Cerebellar cortex (tissue), 1 donor: ENCODE results near the gene BRD1.

Experiments used
- DNase-seq: peaks from one replicate; pipeline ENCODE4 v3.0.0-alpha.2; 2015; ENCODE audit warnings: low spot score

Gene BRD1

DNA sequence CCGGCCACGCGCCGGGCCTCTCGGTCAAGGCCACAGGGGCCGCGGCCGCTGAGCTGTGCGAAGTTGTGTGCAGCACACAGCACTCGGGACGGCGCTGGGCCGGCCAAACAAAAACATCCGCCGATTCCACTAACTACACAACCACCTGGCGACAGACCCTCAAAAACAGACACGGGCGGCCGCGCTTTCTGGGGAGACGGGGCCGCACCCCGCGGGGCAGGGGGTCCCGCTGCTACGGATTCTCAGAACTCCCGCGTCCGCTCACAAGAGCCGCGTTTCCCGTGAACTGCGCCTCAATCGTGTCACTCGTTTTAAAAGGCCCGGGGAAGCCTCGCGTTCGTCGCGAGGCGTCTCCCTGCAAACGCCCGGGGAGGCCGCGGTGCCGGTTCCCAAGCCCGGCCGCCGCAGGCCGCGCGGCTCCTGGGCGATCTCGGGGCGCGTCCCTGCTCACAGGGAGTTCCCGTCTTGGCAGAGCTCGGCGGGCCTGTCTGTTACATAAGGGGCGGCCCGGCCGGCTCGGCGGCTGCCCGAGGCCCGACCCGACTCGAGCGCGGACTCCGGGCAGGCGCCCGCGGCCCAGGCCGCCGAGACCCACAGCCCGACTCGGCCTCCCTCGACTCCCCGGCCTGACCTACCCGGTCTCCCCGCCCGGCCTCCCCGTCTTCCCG lies 936 bp downstream of the BRD1 start:
- DNase-seq: peak; percentile 41

DNA sequence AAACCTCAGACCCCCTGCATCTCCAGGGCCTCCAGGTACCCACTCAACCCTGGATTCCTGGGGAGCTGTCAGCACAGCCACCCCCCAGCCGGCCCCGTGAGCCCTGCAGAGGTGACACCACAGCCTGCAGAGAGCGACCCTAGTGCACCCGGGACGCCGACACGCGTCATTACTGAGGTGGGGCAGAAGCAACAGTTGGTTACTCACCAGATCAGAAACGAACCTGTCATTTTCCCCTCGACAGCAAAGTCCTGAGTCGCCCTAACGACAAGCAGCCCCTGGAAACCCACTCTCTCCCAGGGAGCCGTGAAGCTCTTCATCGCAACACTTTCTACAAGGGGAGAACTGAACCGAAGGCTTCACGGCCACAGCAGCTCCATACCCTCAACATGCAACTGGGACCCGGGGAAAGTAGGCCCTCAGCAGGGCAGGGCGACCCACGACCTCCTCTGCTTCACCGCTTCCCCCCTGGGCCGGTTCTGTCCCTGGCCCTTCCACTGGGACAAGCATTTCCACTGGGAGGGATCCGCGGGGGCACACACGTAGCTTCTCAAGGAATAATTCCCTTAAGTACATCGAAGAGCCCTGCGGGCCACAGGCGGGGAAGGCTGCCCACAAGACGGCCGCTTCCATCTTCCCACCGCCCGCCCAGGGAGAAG lies 1.6 kb downstream of the BRD1 start:
- DNase-seq: no peak

DNA sequence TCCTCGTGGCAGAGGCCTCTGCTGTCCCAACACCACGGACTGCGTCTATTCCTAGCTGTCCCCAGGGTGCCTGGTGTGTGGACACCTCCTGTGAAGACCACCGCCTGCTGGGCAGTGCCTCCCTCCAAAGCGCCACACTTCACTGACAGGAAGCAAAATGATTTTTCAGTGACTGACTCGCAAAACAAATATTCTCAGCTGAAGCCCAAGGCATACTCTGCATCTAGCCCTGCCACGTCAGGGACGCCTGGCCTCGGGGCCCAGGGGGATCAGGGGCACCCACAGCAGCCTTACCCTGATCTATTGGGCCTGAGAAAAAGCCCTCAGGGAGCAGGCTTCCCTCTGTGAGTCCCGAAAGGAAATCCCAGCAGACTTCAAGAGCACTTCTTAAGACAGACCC lies 2.2 kb downstream of the BRD1 start:
- no peak for DNase-seq

DNA sequence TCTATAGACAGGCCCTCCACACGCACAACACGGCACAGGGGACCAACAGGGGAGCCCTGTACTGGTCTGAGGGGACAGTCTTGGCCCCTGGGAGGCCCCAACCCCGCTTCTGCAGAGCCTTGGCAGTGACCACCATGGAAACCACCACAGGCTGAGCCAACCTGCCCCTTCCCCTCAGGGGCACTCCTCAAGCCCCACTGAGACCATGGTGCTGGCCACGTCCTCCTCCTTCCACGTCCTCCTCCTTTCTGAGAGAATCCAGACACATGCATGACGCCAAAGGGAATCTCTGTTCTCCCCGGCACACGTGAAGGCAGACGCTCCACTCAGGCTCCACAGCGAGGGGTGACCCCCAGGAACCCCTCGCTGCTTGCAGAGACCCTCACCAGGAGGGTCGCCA lies 2.7 kb downstream of the BRD1 start:
- DNase-seq: no peak

DNA sequence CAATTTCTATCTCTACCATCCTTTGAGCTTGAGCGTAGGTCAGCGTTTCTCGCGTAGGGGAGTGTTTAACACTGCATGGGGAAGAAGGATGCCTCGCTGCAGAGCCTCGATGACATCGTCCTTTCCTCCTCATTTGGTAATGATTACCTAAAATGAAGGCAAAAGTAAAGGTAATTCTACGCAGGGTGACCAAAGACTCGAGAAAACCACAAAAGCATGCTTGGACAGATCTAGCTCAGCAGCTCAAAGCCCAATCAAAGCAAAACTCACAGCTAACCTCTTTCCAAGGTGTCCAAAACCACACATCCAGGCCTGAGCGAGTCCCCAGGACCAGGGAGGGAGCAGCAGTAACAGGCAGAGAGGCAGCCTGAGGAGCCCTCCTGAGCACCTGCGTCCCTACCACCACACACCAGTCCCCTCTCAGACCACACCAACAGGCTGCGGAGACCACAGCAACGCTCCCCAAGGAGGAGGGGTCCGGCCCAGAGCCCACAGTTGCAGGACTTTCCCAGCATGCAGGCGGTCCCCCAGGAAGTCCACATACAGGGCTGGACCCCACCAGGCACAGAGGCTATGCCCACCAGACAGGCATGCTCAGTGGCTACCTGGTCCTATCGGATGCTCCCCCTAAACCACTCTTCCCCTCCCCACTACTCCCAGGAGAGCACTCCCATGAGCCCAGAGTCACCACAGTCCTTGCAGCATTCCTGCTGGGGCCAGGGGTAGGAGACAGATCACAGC lies 3.3 kb downstream of the BRD1 start:
- DNase-seq: no peak

DNA sequence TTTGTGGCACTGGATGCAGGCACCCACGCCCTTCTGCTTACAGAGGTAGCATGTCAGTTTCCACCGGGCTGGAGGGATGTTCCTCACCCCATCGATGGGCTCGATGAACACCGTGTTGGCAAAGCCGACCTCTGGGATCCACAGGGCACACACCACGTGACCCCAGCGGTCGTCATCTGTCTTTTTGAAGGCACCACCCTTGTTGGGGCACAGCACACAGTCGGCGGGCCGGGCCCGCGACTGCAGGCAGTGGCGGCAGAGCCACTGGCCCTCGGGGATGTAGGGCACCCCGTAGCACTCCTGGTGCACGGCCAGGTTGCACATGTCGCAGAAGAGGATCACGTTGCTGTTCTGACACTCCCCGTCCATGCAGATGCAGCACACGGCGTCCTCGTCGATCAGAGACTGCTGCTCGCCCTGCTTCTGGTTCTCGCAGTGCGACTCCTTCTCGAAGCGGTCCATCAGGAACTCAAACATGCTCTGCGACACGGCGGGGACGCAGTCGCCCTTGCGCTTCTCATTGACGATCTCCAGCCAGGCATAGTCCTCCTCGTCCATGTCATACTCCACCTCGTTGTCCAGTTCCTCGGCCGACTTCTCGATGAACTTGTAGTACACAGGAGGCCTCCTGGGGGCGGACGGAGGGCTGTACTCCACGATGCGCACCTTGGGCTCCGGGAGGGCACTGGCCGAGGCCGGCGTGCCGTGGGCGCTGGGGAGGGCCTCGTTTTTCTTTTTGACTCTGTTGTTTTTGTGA lies 4.2 kb downstream of the BRD1 start:
- no peak for DNase-seq

DNA sequence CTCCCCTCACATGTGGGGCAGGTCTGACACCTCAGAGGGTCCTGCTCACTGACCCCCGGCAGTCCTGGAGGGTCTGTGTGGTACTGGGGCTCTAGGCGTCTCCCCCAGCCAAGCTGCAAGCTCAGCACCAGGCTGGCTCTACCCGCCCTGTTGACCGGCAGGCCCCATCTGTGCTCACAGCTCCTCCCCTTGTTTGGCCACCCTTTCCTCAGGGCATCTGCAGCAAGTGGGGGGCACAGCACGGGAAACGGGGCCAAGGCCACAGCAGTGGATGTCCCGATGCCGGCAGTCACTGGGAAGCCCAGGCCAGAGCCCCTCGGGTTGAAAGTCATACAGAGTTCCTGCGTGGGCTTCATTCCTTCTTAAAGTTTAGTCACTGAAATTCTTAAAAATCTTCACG lies 5.9 kb downstream of the BRD1 start:
- DNase-seq: peak; percentile 30

DNA sequence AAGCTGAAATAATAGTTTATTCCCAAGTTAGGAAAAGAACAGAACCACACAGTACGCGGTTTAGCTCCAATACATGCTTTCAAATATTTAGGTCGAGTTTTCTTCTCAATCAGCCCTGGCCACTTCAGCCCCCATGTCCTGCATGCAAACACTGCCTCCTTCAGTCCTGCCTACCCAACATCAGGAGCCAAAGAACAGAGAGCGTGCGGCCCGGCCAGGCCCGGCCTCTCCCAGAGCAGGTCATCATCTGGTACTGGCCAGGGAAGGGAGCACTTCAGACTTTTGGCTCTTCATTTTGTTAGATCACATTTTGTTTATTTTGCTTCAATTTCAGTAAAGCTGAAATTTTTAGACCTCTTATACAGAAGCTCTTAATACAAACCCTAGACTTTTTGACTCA lies 6.7 kb downstream of the BRD1 start:
- peak; percentile 46 for DNase-seq

DNA sequence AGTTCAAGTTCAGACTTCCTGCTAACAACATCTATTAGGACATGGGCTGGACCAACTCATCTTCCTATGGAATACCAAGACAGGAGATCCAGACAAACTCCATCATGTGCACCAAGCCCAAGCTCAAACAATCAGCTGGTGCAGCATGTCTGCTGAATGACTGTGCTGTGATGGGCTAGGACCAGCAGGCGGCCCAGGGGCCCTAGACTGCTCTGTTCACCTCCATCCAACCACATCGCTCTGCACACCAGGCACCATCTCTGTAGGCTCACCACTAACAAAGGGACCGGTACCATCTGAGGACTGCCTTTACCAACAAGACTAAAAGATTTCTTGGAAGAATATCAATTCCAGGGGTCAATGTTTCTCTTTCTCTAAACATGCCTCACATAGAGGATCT lies 10.3 kb downstream of the BRD1 start:
- no peak for DNase-seq

DNA sequence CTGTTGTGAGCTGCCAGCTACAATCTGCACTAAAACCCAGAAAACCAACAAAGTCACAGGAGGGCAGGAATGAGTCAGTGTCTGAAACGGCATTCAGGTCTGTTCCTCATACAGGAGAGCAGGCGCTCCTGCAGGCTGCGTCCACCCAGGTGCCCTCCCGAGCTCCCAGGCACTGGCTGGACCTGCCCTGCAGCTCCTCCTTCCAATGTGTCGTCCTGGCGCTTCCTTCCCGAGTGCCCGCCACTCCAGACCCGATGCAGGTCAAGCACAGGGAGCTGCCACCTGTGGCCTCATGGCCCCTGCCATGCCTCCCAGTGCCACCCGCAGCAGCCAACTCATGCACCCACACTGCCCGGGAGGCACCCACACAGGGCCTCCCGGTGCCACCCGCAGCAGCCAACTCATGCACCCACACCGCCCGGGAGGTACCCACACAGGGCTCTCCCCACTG lies 12.0 kb downstream of the BRD1 start:
- peak; percentile 64 for DNase-seq

DNA sequence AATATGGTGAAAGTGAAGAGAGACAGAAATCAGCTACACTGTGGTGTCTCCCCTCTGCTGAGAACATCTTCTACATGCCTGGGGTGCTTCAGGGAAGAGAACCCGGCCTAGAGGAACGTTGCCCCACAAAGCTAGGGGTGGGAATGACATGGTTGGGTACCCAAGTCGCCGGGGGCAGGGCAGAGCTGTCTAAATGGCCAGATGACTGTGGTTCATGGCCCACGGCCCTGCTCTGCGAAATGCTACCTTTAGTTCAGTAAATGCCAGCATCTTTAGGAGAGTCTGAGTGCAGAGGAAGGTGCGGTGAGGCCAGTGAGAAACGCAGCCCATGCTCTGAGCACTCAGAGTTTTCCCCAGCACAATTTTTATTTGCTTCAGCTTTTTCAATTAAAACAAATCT lies 12.8 kb downstream of the BRD1 start:
- DNase-seq: no peak

DNA sequence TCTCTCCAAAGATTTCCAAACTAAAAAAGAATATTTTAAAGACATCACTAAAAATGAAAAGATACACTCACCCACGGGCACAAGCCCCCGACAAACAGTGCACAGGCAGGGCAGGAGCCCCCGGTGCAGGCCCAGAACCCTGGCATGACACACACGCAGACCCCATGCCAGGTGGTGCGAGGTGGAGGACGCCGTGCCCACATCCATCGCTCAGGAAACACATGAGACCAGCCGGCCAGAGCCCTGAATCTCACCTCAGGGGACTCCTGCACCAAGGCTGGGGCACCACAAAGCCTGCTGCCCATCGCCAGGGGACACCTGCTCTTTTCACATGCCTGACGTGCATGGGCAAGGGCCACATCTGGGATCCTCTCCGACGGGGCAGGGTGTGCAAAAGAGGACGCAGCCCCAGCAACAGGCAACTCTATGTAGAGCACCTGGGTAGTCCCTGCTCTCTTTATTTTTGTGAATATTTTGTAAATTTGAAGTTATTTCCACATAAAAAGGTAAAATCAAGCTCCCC lies 13.4 kb downstream of the BRD1 start:
- no peak for DNase-seq

DNA sequence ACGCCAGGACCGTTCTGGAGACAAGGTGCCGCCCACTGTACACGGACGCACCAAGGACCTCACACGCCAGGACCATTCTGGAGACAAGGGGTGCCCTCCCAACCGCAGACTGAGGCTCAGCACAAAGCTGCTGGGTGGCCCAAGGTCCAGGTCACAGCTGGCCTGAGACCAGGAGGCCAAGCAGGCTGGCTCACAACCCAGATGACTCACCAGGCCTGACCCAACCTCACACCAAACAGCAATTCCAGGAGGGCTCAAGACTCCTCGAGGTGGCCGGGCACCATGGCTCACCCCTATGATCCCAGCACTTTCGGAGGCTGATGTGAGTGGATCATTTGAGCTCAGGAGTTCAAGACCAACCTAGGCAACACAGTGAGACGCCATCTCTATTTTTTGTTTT lies 14.8 kb downstream of the BRD1 start:
- DNase-seq: no peak

DNA sequence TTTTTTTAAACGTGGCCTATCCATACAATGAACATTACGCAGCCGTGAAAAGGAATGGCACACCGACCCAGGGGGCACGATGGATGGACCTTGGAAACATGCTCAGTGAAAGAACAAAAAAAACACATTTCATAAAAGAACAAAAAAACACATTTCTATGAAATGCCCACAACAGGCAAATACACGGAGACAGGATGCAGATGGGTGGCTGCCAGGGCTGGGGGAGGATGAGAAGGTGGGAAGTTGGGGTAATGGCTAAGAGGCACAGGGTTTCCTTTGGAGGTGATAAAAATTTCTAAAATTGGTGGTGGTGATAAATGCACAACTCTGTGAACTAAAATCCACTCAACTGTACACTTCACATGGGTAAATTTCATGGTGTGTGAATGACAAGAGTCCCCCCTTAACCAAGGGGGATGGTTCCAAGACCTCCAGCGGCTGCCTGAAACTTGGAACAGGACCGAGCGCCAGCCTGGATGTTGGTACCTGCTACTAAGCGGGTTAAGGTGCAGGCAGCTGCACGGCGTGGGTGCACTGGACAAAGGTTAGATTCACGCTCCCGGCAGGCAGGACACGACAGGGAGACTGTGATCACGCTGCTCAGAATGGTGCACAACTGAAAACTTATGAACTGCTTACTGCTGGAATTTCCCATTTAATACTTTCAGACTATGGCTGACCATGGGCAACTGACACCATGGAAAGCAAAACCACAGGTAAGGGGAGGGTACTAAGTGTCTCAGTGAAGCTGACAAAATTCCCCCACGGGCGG lies 16.5 kb downstream of the BRD1 start:
- DNase-seq: no peak

DNA sequence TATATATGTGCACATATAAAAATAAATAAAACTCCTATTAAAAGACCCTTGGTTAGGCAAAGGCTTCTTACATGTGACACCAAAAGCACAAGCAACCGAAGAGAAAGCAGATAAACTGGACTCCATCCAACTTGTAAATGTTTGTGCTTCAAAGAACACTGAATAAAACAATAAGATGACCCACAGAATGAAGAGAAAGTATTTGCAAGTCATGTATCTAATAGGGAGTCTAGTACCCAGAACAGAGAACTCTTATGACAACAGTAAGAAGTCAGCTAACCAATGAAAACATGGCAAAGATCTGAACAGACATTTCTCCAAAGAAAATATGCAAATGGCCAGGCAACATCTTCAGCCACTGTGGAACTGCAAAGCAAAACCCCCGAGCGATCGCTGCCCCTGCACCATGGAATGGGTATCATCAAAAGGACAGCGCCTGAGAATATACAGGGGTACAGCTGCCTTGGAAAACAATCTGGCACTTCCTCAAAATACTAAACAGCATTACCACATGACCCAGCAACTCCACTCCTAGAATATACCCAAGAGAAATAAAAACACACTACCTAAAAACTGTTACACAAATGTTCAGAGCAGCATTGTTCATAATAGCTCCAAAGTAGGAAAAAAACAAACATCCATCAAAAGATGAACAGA lies 17.2 kb downstream of the BRD1 start:
- DNase-seq: no peak

DNA sequence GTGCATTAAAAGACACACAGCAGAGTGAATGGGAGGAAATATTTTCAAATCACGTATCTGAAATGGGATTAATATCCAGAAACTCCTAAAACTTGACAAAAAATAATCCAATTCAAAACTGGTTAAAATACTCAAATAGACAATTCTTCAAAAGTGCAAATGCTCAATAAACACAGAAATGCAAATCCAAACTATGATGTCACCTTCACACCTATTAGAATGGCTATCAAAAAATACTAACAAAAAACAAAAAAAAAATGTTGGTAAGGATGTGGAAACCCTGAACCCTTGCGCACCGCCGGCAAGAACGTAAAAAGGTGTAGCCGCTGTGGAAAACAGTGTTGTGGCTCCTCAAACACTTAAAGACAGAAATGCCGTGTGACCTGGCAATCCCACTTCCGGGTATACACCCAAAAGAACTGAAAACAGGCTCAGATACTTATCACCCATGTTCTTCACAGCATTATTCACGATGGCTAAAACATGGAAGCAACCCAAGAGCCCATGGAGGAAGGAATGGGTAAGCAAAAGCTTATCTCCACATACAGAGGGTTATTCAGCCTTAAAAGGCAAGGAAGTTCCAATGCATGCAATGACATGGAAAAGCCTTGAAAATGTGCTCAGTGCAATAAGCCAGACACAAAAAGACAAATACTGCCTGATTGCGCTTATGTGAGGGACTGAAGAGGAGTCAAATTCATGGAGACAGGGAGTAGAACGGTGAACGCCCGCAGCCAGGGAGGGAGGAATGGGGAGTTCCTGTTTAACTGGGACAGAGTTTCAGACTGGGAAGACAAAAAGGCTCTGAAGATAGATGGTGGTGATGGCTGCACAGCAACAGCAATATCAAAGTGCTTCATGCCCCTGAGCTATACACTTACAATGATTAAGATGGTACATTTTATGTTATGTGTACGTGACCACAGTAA lies 19.6 kb downstream of the BRD1 start:
- no peak for DNase-seq

DNA sequence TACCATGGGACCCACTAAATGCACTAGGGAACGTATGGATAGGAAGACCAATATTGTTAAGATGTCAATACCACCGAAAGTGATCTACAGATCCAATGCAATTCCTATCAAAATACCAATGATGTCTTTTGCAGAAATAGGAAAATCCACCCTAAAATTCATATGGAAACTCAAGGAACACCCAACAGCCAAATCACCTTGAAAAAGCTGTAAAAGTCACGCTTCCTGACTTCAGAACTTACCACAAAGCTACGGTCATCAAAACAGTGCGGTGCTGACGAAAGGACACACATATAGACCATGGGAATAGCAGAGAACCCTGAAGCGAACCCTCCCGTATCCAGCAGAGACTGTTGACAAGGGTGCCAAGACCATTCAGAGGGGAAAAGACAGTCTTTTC lies 20.5 kb downstream of the BRD1 start:
- no peak for DNase-seq

DNA sequence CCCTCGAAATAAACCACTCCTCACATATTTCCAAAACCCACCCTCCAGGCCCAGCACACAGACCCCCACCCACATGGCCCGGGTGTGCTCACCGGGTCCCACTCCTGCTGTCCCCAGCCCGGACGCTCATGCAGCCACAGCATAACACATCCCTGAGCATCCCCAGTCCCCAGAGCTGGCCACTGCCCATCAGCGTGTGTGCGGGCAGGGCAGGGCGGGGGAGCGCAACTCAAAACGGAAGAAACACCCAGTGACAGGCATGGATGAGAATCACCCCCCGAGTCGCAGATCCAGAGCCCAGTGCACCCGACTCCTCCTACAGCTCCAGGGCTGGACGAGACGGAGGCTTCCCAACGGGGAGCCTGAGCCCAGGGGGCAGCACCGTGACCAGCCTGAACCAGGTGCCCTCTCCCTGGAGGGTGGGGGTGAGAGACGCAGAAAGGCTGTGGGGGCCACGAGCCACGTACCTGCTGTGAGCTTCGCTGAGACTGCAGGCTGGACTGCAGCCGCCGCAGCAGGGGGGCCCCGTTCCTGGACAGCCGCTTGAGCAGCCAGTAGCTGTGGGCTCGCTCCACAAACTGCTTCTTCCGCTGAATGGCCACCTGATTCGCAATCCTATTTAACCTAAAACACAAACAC lies 23.8 kb downstream of the BRD1 start:
- DNase-seq: no peak

DNA sequence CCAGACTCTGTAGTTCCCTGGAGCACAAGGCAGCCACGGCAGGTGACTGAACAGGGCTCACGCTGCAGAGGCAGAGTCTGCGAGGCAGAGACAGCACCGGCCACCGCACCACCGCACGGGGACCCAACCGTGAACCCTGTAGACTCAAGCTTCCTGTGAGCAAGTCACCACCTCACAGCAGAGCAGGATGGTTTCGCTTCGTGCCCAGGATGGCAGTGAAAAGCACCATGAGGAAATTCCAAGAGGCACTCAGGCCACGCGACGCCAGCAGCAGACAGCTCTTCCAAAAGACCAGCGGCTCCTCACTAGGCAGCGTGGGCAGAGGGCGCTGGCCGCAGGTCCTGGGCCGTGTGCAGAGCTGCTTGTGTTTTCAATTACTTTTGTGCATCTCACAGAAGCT lies 24.5 kb downstream of the BRD1 start:
- DNase-seq: no peak
